Right lobe of liver (tissue), 4 donors: Measurements from ENCODE around the gene CYP2A6.
"Not testable (repeated sequence)": the region's sequence is repeated elsewhere in the genome, so short reads cannot be mapped to it uniquely, and the experiment has no call there.

Source experiments
- POLR2A ChIP-seq: fragments of 450-650 bp; IDR thresholded peaks from one replicate; pipeline ENCODE4 v1.6.1; 2017; ENCODE audit warnings: antibody characterized with exemption, mild to moderate bottlenecking
- TF ChIP-seq, protein P1 (sequence below), 4 donors: fragments of 200-600 bp in 3 of 4; fragments of 450-650 bp in 1 of 4; IDR thresholded peaks; one replicate each; pipeline versions ENCODE4 v1.5.1 to v1.8.0; 2016 to 2022; ENCODE audit warnings: antibody characterized with exemption in 4 of 4, mild to moderate bottlenecking in 2 of 4
- donor health status: DM: no; HTN: no; CAD: no.
- donor health status: DM: no; HTN: no; CAD: no.
- donor health status: DM: no; HTN: yes; CAD: no.

DNA sequence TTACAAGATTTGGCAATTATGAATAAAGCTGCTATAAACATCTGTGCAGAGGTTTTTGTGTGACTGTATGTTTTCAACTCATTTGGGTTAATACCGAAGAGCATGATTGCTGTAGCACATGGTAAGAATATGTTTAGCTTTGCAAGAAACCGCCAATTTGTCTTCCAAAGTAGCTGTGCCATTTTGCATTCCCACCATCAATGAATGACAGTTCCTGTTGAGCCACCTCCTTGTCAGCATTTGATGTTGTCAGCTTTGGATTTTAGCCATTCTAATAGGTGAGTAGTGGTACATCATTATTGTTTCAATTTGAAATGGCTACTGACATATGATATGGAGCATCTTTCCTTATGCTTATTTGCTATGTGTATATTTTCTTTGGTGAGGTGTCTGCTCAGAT lies 23.6 kb upstream of the CYP2A6 start:
- TF ChIP-seq, protein P1, sequence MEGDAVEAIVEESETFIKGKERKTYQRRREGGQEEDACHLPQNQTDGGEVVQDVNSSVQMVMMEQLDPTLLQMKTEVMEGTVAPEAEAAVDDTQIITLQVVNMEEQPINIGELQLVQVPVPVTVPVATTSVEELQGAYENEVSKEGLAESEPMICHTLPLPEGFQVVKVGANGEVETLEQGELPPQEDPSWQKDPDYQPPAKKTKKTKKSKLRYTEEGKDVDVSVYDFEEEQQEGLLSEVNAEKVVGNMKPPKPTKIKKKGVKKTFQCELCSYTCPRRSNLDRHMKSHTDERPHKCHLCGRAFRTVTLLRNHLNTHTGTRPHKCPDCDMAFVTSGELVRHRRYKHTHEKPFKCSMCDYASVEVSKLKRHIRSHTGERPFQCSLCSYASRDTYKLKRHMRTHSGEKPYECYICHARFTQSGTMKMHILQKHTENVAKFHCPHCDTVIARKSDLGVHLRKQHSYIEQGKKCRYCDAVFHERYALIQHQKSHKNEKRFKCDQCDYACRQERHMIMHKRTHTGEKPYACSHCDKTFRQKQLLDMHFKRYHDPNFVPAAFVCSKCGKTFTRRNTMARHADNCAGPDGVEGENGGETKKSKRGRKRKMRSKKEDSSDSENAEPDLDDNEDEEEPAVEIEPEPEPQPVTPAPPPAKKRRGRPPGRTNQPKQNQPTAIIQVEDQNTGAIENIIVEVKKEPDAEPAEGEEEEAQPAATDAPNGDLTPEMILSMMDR (IDR thresholded peaks at IDR 0.05): not testable (repeated sequence)
- not testable (repeated sequence) for TF ChIP-seq POLR2A
